ENCODE data around the gene TMEM182. TPM values are rescaled to one million over a fixed set of nuclear protein-coding genes. Genes with fewer than 3 reads are reported as not detected.

Gene TMEM182
- total RNA-seq, 4 donors from 2014 or later: 0.53 to 1.5 (median 0.75) TPM

GRCh38 chr2:102796337-102796736 is 34.5 kb downstream of the TMEM182 start:
- WGBS, 2 donors: 70 to 74% methylated on average over 2 of the region's 2 CpGs

GRCh38 chr2:102797486-102797885 is 35.7 kb downstream of the TMEM182 start:
- no peak for DNase-seq (ENCODE audit: low spot score in 2 of 2)
- WGBS, 2 donors: 90% methylated on average over 2 of the region's 2 CpGs
- TF ChIP-seq CTCF (IDR thresholded peaks at IDR 0.05): no peak
- no peak for TF ChIP-seq POLR2A (IDR thresholded peaks at IDR 0.05)
- H3K4me3 ChIP-seq (ENCODE audit: low read depth, poor library complexity, severe bottlenecking): no peak overlapping the region
- intact Hi-C loops (cut with DNase I; ENCODE audit: low total_unique reads): no loop called here

More at GRCh38 chr2:102796337-102796736, 34.5 kb downstream of the TMEM182 start:
- no peak overlapping the region for H3K4me3 ChIP-seq (ENCODE audit: low read depth, poor library complexity, severe bottlenecking)
- intact Hi-C loops (cut with DNase I; ENCODE audit: low total_unique reads): no loop called here
- no peak for DNase-seq (ENCODE audit: low spot score in 2 of 2)
- TF ChIP-seq POLR2A (IDR thresholded peaks at IDR 0.05) (no peak), CTCF (IDR thresholded peaks at IDR 0.05) (no peak)

- no peak for DNase-seq (ENCODE audit: low spot score in 2 of 2)
- intact Hi-C loops (cut with DNase I; ENCODE audit: low total_unique reads): no loop called here
- 98 to 100% methylated on average over 2 of the region's 2 CpGs for WGBS, 2 donors
- H3K4me3 ChIP-seq (ENCODE audit: low read depth, poor library complexity, severe bottlenecking): no peak overlapping the region
- no peak for TF ChIP-seq CTCF (IDR thresholded peaks at IDR 0.05)
- no peak for TF ChIP-seq POLR2A (IDR thresholded peaks at IDR 0.05)
These were observed 36.4 kb downstream of the TMEM182 start for GRCh38 chr2:102798181-102798580.

- intact Hi-C loops (cut with DNase I; ENCODE audit: low total_unique reads): no loop called here
- WGBS, 2 donors: 84 to 91% methylated on average over 5 of the region's 5 CpGs
- no peak for TF ChIP-seq CTCF (IDR thresholded peaks at IDR 0.05)
- TF ChIP-seq POLR2A (IDR thresholded peaks at IDR 0.05): no peak
- DNase-seq (ENCODE audit: low spot score in 2 of 2): no peak
- H3K4me3 ChIP-seq (ENCODE audit: low read depth, poor library complexity, severe bottlenecking): no peak overlapping the region
These were observed 39.4 kb downstream of the TMEM182 start for GRCh38 chr2:102801098-102801718.

GRCh38 chr2:102801858-102802699 is 40.2 kb downstream of the TMEM182 start:
- no peak for DNase-seq (ENCODE audit: low spot score in 2 of 2)
- no peak for TF ChIP-seq CTCF (IDR thresholded peaks at IDR 0.05)
- no peak for TF ChIP-seq POLR2A (IDR thresholded peaks at IDR 0.05)
- H3K4me3 ChIP-seq (ENCODE audit: low read depth, poor library complexity, severe bottlenecking): no peak overlapping the region
- intact Hi-C loops (cut with DNase I; ENCODE audit: low total_unique reads): no loop called here
- 96 to 97% methylated on average over 11 of the region's 11 CpGs for WGBS, 2 donors

Measured in lower leg skin (tissue), 4 donors.